HEK293T (cell line): ENCODE results near the gene CHAT.

Experiments
- CTCF ChIA-PET: fragments of 350-600 bp; formaldehyde crosslinking; extraction: SDS; loops from one replicate; lab custom pipeline; 2021; ENCODE audit warnings: antibody characterized with exemption, inconsistent platforms; lab: Yijun Ruan, JAX
- POLR2A ChIA-PET: fragments of 350-600 bp; formaldehyde crosslinking; extraction: SDS; loops from one replicate; lab custom pipeline; 2020; ENCODE audit warnings: antibody characterized with exemption, inconsistent platforms; lab: Yijun Ruan, JAX
- DNase-seq: peaks from one replicate; pipeline ENCODE4 v3.0.0; 2012; ENCODE audit warnings: mixed read lengths; ENCODE audit errors: extremely low spot score
- ARNT ChIP-seq: fragments of 450-650 bp; IDR thresholded peaks from 2 replicates; pipeline ENCODE4 v1.6.1; 2017; ENCODE audit warnings: mild to moderate bottlenecking
- BHLHE40 ChIP-seq: fragments of 450-650 bp; IDR thresholded peaks from 2 replicates; pipeline ENCODE4 v1.6.1; 2016; ENCODE audit warnings: mild to moderate bottlenecking, moderate library complexity, borderline replicate concordance
- CTBP1 ChIP-seq: fragments of 450-650 bp; IDR thresholded peaks from 2 replicates; pipeline ENCODE4 v1.6.1; 2016; ENCODE audit warnings: borderline replicate concordance
- ELF4 ChIP-seq: fragments of 450-650 bp; IDR thresholded peaks from 2 replicates; pipeline ENCODE4 v1.6.1; 2017; ENCODE audit warnings: antibody characterized with exemption
- FOXA1 ChIP-seq: fragments of 450-650 bp; IDR thresholded peaks from 2 replicates; pipeline ENCODE4 v1.6.1; 2016; ENCODE audit warnings: mild to moderate bottlenecking
- FOXK2 ChIP-seq: fragments of 450-650 bp; IDR thresholded peaks from 2 replicates; pipeline ENCODE4 v1.6.1; 2016; ENCODE audit warnings: mild to moderate bottlenecking
- FOXM1 ChIP-seq: fragments of 450-650 bp; IDR thresholded peaks from 2 replicates; pipeline ENCODE4 v1.6.1; 2017; ENCODE audit warnings: mild to moderate bottlenecking, borderline replicate concordance
- HDGF ChIP-seq: fragments of 450-650 bp; IDR thresholded peaks from 2 replicates; pipeline ENCODE4 v1.6.1; 2017; ENCODE audit warnings: antibody characterized with exemption, borderline replicate concordance
- L3MBTL2 ChIP-seq: fragments of 450-650 bp; conservative IDR thresholded peaks from 2 replicates; pipeline ENCODE4 v1.6.1; 2016; ENCODE audit warnings: mild to moderate bottlenecking
- LEF1 ChIP-seq: fragments of 450-650 bp; IDR thresholded peaks from 2 replicates; pipeline ENCODE4 v1.6.1; 2017; ENCODE audit warnings: mild to moderate bottlenecking, borderline replicate concordance
- NFRKB ChIP-seq: fragments of 450-650 bp; IDR thresholded peaks from 2 replicates; pipeline ENCODE4 v1.6.1; 2016; ENCODE audit warnings: mild to moderate bottlenecking, moderate library complexity
- PKNOX1 ChIP-seq: fragments of 450-650 bp; IDR thresholded peaks from 2 replicates; pipeline ENCODE4 v1.6.1; 2016
- SP1 ChIP-seq: fragments of 450-650 bp; IDR thresholded peaks from 2 replicates; pipeline ENCODE4 v1.6.1; 2017
- SUZ12 ChIP-seq: fragments of 450-650 bp; IDR thresholded peaks from 2 replicates; pipeline ENCODE4 v1.6.1; 2016; ENCODE audit warnings: mild to moderate bottlenecking
- TARDBP ChIP-seq: fragments of 450-650 bp; IDR thresholded peaks from 2 replicates; pipeline ENCODE4 v1.6.1; 2016
- ZNF384 ChIP-seq: fragments of 450-650 bp; IDR thresholded peaks from 2 replicates; pipeline ENCODE4 v1.6.1; 2016

CHAT gene

GRCh38 chr10:49595713-49596492, 17.9 kb upstream of the CHAT start:
- ChIA-PET CTCF (no interaction called here), POLR2A (no interaction called here)
- no peak for DNase-seq
- TF ChIP-seq L3MBTL2 = no peak
- TF ChIP-seq HDGF = no peak
- TF ChIP-seq PKNOX1 = no peak
- no peak for TF ChIP-seq FOXM1
- no peak for TF ChIP-seq CTBP1
- TF ChIP-seq BHLHE40 = no peak
- no peak for TF ChIP-seq TARDBP
- TF ChIP-seq NFRKB = no peak
- no peak for TF ChIP-seq ELF4
- no peak for TF ChIP-seq SUZ12

GRCh38 chr10:49596493-49596809, 17.4 kb upstream of the CHAT start:
- DNase-seq = no peak
- ChIA-PET CTCF (interaction anchor here (0.6 kb wide), 1 partner anchor 373 kb away, joined by 3 read pairs; no protein-coding TSS in a partner anchor), POLR2A (no interaction called here)
- TF ChIP-seq PKNOX1 = no peak
- no peak for TF ChIP-seq L3MBTL2
- TF ChIP-seq NFRKB = no peak
- no peak for TF ChIP-seq TARDBP

GRCh38 chr10:49596836-49597235, 17.0 kb upstream of the CHAT start:
- TF ChIP-seq SUZ12 (no peak), ZNF384 (no peak), BHLHE40 (no peak), ARNT (no peak), L3MBTL2 (no peak), HDGF (no peak), LEF1 (no peak), FOXK2 (no peak), ELF4 (no peak), SP1 (no peak)
- ChIA-PET POLR2A (no interaction called here), CTCF (interaction anchor here (0.6 kb wide), 1 partner anchor 373 kb away, joined by 3 read pairs; no protein-coding TSS in a partner anchor)
- DNase-seq = no peak

GRCh38 chr10:49597426-49598163, 16.2 kb upstream of the CHAT start:
- no peak for DNase-seq
- ChIA-PET POLR2A (no interaction called here), CTCF (no interaction called here)
- no peak for TF ChIP-seq FOXA1
- TF ChIP-seq SUZ12 = no peak
- TF ChIP-seq BHLHE40 = no peak
- TF ChIP-seq LEF1 = no peak
- TF ChIP-seq HDGF = no peak
- no peak for TF ChIP-seq SP1
- no peak for TF ChIP-seq ARNT
- TF ChIP-seq ZNF384 = no peak
- no peak for TF ChIP-seq TARDBP
- TF ChIP-seq NFRKB = no peak
- no peak for TF ChIP-seq CTBP1
- no peak for TF ChIP-seq FOXM1
- TF ChIP-seq ELF4 = no peak

GRCh38 chr10:49598164-49598856, 15.5 kb upstream of the CHAT start:
- no peak for DNase-seq
- TF ChIP-seq FOXA1 (no peak), SUZ12 (no peak), SP1 (no peak), PKNOX1 (no peak), BHLHE40 (no peak), FOXK2 (no peak), ELF4 (no peak), CTBP1 (no peak), LEF1 (no peak), TARDBP (no peak), FOXM1 (no peak)
- POLR2A ChIA-PET = no interaction called here
- CTCF ChIA-PET = no interaction called here

DNA sequence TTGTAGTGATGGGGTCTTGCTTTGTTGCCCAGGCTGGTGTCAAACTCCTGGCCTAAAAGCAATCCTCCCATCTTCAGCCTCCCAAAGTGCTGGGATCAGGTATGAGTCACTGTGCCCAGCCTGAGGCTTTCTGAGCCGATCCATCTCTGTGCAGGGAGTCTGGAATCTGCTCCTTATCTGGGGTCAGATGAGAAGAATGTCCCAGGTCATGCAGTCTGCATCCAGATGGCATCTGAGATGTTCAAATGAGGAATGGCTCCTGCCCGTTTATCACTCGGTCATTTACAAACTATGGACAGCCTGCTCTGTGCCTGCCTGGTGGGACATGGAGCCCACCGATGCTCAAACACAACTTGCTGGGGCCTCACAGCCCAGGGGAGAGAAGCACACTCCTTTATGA, 14.9 kb upstream of the CHAT start:
- TF ChIP-seq SP1 (no peak), LEF1 (no peak), TARDBP (no peak), ELF4 (no peak), FOXA1 (no peak), L3MBTL2 (no peak), CTBP1 (no peak), PKNOX1 (no peak), FOXK2 (no peak), NFRKB (no peak), BHLHE40 (no peak), HDGF (no peak), SUZ12 (no peak), ZNF384 (no peak), FOXM1 (no peak), ARNT (no peak)
- no peak for DNase-seq
- CTCF ChIA-PET = no interaction called here
- POLR2A ChIA-PET = no interaction called here
